Measurements from ENCODE around the gene ZNF438. TPM values are rescaled to one million over a fixed set of nuclear protein-coding genes. Genes with fewer than 3 reads are reported as not detected.

Gene ZNF438
- total RNA-seq, 1 experiment from 2014 or later, result 4.3 TPM

- intact Hi-C loops (cut with micrococcal nuclease; ENCODE audit: unreplicated experiment), result no loop called here
- CTCF ChIA-PET, result no interaction called here
- Mint-ChIP-seq H3K9me3 (ENCODE audit: low read depth, unreplicated experiment) (no peaks in the 10 kb centered on the region), H3K27ac (ENCODE audit: unreplicated experiment) (no peak overlapping the region), H3K36me3 (ENCODE audit: insufficient read depth, unreplicated experiment) (peaks cover 10% of the 10 kb centered on the region), H3K4me3 (ENCODE audit: low read depth, unreplicated experiment) (no peak overlapping the region), H3K27me3 (ENCODE audit: unreplicated experiment) (peaks cover 12% of the 10 kb centered on the region), H3K4me1 (ENCODE audit: low read depth, unreplicated experiment) (no peaks in the 10 kb centered on the region)
- no peak for TF ChIP-seq CTCF (IDR thresholded peaks at IDR 0.05; ENCODE audit: unreplicated experiment)
- BruUV-seq (replicated peaks), result no TSS peak
- DNase-seq, result no peak
These were observed 208.0 kb downstream of the ZNF438 start for GRCh38 chr10:30823651-30824050.

- no TSS peak for BruUV-seq (replicated peaks)
- H3K36me3 Mint-ChIP-seq (ENCODE audit: insufficient read depth, unreplicated experiment), result peaks cover 10% of the 10 kb centered on the region
- CTCF ChIA-PET, result no interaction called here
- DNase-seq, result no peak
- no peak overlapping the region for H3K4me3 Mint-ChIP-seq (ENCODE audit: low read depth, unreplicated experiment)
- peaks cover 12% of the 10 kb centered on the region for H3K27me3 Mint-ChIP-seq (ENCODE audit: unreplicated experiment)
- H3K27ac Mint-ChIP-seq (ENCODE audit: unreplicated experiment), result no peak overlapping the region
- intact Hi-C loops (cut with micrococcal nuclease; ENCODE audit: unreplicated experiment), result no loop called here
- H3K4me1 Mint-ChIP-seq (ENCODE audit: low read depth, unreplicated experiment), result no peaks in the 10 kb centered on the region
- no peaks in the 10 kb centered on the region for H3K9me3 Mint-ChIP-seq (ENCODE audit: low read depth, unreplicated experiment)
- TF ChIP-seq CTCF (IDR thresholded peaks at IDR 0.05; ENCODE audit: unreplicated experiment), result no peak
These were observed 208.8 kb downstream of the ZNF438 start for GRCh38 chr10:30822693-30823465.

GRCh38 chr10:30821994-30822692 lies 209.5 kb downstream of the ZNF438 start:
- Mint-ChIP-seq H3K36me3 (ENCODE audit: insufficient read depth, unreplicated experiment) (peaks cover 10% of the 10 kb centered on the region), H3K4me3 (ENCODE audit: low read depth, unreplicated experiment) (no peak overlapping the region), H3K4me1 (ENCODE audit: low read depth, unreplicated experiment) (no peaks in the 10 kb centered on the region), H3K27me3 (ENCODE audit: unreplicated experiment) (peaks cover 12% of the 10 kb centered on the region), H3K27ac (ENCODE audit: unreplicated experiment) (no peak overlapping the region), H3K9me3 (ENCODE audit: low read depth, unreplicated experiment) (no peaks in the 10 kb centered on the region)
- intact Hi-C loops (cut with micrococcal nuclease; ENCODE audit: unreplicated experiment), result no loop called here
- BruUV-seq (replicated peaks), result no TSS peak
- TF ChIP-seq CTCF (IDR thresholded peaks at IDR 0.05; ENCODE audit: unreplicated experiment), result no peak
- CTCF ChIA-PET, result no interaction called here
- DNase-seq, result no peak

GRCh38 chr10:30821261-30821993 lies 210.2 kb downstream of the ZNF438 start:
- intact Hi-C loops (cut with micrococcal nuclease; ENCODE audit: unreplicated experiment), result no loop called here
- BruUV-seq (replicated peaks), result no TSS peak
- peaks cover 10% of the 10 kb centered on the region for H3K36me3 Mint-ChIP-seq (ENCODE audit: insufficient read depth, unreplicated experiment)
- no peak for DNase-seq
- CTCF ChIA-PET, result no interaction called here
- H3K27ac Mint-ChIP-seq (ENCODE audit: unreplicated experiment), result no peak overlapping the region
- no peaks in the 10 kb centered on the region for H3K9me3 Mint-ChIP-seq (ENCODE audit: low read depth, unreplicated experiment)
- H3K4me3 Mint-ChIP-seq (ENCODE audit: low read depth, unreplicated experiment), result no peak overlapping the region
- peaks cover 12% of the 10 kb centered on the region for H3K27me3 Mint-ChIP-seq (ENCODE audit: unreplicated experiment)
- no peak for TF ChIP-seq CTCF (IDR thresholded peaks at IDR 0.05; ENCODE audit: unreplicated experiment)
- H3K4me1 Mint-ChIP-seq (ENCODE audit: low read depth, unreplicated experiment), result no peaks in the 10 kb centered on the region
